Left ventricle myocardium superior (tissue), 1 donor: Measurements from ENCODE around the gene MARVELD1. TPM values are rescaled to one million over a fixed set of nuclear protein-coding genes. Genes with fewer than 3 reads are reported as not detected.
A peak's percentile ranks its signal among the peaks of the same experiment; 100 is the strongest.
"Not testable (repeated sequence)": the region's sequence is repeated elsewhere in the genome, so short reads cannot be mapped to it uniquely, and the experiment has no call there.

Experiments
- ATAC-seq: fragments of 200-7000 bp; cut with Tn5 transposase; one replicate; pipeline ENCODE4 v1.9.1; 2020; ENCODE audit warnings: mild to moderate bottlenecking, moderate library complexity
- DNase-seq: peaks from one replicate; pipeline ENCODE4 v3.0.0-alpha.2; 2020
- intact Hi-C: fragments of 100-400 bp; cut with micrococcal nuclease; formaldehyde crosslinking; loops from one replicate; pipeline ENCODE4 v1.11.0; 2022
- total RNA-seq: library from RNA; stranded (reverse); fragmentation: NEBNext Ultra II Directional; extraction: Animal tissue kit (Norgen Biotek cat#: 25700); gene quantifications from one replicate; pipeline ENCODE4 v1.2.1, GENCODE V29; 2021
- donor health status: DM: no; HTN: yes; CAD: no; lungs with severe emphysema.

The MARVELD1 gene
- total RNA-seq, 1 donor from 2014 or later, result 7.1 TPM

DNA sequence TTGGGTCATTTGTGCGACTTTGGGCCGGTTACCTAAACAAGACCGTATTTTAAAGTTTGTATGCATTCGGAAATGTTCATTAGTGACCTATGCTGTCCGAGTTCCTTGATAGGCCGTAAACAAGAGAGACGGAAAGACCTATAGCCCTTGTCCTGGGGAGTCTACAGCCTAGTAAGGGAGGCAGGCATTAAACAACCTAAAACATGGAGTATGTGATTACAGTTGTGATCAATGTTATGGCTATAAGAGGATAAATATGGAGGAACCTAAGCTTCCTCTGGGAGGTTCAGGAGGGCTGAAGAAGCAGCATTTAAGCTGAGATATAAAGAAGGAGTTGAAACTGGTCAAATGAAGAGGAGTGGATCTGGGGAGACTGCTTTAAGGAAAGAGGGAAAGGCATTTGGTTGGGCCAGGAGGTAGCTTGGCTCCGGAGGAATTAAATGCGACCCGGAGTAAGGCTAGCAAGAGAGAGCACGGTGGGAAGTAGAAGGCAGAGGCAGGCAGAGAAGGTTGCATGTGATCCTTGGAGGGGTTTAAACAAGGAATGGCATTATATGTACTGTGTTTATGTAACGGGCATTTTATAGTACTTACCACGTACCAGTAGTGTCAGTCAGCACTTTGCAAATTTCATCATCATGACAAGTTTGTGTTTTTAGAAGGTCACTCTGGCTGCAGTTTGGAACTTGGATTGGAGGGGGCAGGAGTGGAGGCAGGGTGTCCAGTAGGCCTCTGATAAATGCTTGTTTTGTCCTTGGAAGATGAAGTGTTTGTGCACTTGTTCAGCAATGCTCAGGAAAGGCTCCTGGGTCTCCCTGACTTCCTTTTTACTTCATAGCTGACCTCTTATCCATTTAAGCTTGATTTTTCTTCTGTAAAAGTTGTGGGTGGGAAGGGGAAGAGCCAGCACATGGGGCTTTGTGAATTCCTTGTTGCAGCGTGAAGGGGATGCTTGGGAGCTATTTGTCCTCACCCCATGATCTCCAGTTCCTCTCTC, 25.4 kb upstream of the MARVELD1 start:
- DNase-seq (no peak), ATAC-seq (no peak)
- intact Hi-C loops, result no loop called here

DNA sequence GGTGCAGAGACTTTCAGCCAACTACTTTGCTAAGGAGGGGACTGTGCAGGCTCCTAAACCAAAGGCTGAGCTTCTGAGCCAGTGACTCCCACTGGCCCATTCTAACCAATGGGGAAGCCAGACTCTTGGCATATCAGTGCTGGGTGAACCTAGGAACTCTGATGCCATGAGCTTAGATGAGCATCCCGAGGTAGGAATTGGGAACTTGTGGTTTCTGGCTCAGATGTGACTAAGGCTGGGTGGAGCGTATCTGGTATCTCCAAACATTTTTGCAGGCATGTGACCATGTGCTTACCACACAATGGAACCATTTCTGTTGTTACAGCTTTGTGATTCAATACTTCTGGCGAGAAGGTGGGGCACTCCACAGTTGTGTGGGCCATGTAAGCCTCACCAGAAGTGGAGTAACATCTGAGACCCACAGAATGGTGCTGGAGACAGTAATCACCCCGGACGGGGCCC, 23.9 kb upstream of the MARVELD1 start:
- no peak for DNase-seq
- intact Hi-C loops, result no loop called here
- ATAC-seq, result no peak

DNA sequence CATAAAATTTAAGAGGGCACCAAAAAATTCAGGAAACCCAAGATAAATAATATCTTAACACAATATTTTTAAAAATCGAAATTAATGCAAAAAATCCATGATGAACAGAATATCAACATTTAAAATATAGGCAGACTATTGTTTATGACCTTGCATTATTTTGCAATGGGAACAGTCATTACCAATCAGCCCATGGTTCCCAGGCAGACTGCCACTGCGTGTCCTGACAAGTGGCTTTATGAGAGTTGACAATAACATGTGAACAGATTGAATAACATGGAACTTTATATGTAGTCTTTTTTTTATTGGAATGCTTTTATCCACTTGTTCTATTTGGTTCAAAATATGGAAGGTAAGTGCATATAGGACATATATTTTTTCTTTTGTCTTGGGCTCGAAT, 23.4 kb upstream of the MARVELD1 start:
- intact Hi-C loops, result no loop called here
- ATAC-seq (no peak), DNase-seq (no peak)

DNA sequence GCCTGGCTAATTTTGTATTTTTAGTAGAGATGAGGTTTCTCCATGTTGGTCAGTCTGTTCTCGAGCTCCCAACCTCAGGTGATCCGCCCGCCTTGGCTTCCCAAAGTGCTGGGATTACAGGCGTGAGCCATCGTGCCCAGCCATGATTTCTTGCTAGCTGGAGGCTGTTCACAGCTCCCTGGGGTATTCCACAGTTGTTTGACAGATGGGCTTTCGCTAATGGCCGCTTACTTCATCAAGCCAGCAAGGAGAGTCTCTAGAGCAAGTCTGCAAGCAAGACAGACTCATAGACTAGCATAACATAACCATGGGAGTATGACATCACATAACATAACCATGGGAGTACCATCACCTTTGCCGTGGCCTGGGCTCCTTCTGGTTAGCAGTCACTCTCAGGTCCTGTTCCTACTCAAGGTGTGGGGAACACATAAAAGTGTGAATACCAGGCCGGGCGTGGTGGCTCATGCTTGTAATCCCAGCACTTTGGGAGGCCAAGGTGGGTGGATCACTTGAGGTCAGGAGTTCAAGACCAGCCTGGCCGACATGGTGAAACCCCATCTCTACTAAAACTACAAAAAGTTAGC, 15.4 kb upstream of the MARVELD1 start:
- intact Hi-C loops, DNase-seq, ATAC-seq: not testable (repeated sequence)

DNA sequence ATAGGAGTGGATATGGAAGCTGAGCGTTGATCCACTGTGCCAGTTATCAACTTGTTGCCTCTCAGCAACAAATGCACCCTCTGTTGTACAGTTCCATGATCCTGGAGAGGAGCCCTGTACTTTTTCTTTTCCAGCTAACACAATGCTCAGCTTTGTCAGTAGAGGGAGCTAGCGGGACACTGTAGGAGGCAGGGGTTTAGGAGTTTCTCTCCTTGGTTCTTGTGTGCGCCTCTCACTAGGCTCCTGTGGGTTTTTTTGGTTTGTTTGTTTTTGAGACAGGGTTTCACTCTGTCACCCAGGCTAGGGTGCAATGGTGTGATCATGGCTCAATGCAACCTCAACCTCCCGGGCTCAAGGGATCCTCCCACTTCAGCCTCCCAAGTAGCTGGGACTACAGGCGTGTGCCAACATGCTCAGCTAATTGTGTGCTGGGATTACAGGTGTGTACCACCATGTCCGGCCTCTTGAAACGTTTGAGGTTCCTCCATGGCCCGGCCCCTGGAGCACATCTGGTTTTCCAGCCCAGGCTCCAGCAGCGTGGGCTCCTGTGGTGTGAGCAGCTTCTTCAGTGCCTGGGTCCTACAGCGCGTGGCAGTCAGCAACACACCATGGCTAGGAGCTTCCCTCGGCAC, 12.0 kb upstream of the MARVELD1 start:
- peak; percentile 91 for ATAC-seq
- intact Hi-C loops, result no loop called here
- DNase-seq, result no peak

DNA sequence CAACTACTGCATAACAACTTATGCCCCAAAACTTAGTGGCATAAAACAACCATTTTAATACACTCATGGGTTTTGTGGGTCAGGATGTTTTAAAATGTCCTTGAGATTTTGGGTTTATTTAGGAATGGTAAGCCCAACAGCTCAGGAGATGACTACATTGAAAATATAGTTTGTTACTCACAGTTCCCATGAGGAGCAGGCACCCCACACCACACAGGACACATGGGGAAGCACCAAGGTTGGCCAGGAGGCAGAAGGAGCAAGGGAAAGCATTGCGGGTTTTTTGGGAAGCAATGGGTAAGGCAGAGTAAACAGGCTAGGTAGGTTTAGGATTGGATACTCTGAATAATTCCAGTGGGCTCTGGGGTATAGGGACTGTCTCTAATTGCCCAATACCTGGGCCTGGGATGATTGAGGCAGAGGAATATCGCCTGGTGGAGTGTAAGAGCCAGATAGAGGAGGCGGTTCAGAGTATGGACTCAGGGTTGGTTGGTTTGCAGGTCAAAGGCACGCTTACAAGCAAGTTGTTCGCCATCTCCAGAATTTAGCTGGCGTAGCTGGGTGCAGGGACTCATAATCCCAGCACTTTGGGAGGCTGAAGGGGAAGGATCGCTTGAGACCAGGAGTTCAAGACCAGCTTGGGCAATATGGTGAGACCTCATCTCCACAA, 10.0 kb upstream of the MARVELD1 start:
- intact Hi-C loops, result no loop called here
- ATAC-seq, result no peak
- DNase-seq, result no peak

DNA sequence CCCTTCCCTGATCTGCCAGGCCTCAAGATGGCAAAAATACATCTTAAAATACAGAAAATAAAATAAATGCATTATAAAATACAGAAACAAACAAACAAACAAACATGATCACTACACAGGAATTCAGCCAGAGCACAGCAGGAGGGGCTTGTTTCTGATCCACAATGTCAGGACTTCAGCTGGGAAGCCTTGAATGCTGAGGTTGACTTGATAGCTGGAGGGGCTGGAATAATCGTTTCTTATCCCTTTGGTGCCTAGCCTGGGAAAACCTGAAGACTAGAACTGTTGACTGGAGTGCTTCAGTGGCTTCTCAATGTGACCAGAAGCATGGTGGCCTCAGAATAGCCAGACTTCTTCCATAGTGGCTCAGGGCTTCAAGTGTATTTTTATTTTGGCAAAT, 9.2 kb upstream of the MARVELD1 start:
- DNase-seq, result no peak
- intact Hi-C loops, result no loop called here
- no peak for ATAC-seq

DNA sequence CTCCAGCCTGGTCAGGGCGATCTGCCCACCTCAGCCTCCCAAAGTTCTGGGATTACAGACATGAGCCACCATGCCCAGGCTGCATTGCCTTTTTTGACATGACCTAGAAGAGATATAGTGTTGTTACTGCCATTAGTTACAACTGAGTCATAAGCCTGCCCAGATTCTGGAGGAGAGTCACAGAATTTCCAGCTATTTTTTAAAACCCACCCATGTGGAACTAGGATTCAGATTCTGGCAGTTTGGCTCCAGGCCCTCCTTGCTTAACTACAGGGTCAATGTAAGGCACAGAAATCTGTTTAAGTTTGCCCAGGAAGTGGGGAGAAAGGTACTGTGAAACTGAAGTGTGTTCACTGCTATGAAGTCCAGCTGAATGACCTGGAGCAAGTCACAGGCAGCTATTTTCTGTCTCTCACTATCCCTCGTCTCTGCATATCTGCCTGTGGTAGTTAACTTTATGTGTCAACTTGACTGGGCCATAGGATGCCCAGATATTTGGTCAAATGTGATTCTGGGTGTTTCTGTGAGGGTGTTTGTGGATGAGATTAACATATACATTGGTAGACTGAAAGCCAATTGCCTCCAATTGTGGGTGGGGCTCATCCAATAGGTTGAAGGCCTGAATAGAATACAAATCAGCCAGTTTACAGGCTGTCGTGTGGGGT, 8.4 kb upstream of the MARVELD1 start:
- no peak for ATAC-seq
- intact Hi-C loops, result no loop called here

DNA sequence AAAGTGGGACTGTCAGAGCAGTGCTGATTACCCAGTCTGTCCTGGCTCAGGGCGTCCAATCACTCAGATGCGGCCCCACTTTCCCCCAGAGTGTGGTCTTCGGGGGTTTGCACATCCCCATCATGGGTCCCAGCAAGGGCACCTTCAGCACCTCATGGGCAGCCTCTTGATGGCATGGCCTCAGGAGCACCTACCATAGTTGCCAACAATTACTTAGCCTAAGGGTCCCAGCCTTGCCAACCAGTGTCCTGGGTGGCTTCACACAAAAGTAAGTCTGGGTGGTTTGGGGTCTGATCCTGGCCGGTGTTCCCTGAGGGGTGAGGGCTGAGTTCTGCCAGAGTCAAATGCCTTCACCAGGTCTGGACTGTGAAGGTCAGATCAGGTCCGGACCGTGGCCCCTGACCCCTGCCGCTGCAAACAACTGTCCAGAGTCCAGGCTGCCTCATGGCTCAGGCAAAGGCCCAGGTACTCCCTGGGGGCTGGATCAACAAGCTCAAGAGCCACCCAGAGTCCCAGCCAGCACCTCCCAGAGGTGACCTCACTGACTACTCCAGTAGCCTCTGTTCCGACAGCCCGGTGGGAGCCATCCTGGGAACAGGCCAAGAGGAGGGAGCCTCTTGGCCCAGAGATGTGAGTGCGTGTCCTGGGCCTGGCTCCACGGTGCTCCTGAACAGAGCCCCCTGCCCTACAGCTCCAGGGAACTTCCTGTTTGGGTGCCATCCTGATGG, 6.2 kb upstream of the MARVELD1 start:
- no peak for ATAC-seq
- intact Hi-C loops, result no loop called here
- DNase-seq, result no peak

More for the DNA sequence above, 8.4 kb upstream of the MARVELD1 start:
- no peak for DNase-seq

DNA sequence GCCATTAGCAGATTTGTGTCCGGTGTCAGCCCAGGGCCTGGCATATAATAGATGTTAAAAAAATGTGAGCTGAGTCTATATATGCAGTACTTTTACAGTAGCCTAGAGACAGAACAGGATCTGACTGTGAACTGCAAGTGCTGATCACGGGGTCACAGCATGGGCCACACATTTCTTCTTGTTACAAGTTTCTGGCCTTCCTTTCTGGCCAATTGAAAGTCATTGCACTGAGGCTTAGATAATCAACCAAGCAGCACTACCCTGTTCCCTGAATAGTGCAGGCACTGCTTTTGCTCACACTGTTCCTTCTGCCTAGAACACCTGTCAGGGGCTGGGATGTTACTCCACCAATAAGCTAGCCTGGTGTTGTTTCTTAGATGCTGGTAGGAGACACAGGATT, 5.4 kb upstream of the MARVELD1 start:
- intact Hi-C loops, result no loop called here
- ATAC-seq, result no peak
- DNase-seq, result no peak

DNA sequence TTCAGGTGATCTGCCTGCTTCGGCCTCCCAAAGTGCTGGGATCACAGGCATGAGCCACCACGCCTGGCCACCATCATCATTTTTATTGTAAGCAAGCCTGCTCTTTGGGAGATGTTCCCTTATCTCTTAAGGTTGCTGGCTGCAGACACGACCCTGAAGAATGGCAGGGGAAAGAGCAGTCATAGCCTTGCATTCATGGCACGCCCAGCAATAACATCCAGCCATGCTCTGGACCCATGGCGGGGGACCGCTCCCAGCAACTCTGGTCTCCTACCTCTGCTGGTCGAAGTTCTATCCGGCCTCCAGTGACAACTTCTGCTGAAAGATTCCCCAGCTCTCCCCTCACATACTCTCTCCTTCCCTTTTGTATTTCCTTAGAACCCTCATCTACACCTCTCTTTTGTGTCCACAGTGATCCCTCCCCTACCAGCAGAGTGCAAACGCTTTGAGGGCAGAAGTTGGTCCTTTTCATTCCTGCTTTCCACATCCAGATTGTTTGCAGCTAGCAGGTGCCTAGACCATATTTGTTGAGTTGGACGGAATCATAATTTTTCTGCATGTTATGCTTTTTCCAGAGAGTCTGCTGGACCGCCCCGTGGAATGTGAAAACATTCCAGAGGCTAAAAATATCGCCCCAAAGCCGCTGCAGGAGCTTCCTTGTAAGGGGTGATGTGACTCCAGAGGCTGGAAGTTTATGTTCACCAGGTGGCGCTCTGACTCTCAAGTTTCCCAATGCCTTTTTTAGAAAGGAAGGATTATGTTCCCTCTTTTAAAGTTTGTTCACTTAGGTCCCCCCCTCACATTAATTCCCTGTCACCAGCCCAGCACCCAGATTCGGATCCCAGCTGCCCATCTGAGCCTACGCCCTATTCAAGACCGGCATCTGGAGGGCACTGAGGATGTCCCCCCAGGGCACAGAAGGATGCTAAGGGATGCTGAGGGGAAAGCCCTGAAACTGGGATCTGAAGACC, 4.3 kb upstream of the MARVELD1 start:
- intact Hi-C loops, result no loop called here
- DNase-seq (peak; percentile 65), ATAC-seq (peak; percentile 28)

DNA sequence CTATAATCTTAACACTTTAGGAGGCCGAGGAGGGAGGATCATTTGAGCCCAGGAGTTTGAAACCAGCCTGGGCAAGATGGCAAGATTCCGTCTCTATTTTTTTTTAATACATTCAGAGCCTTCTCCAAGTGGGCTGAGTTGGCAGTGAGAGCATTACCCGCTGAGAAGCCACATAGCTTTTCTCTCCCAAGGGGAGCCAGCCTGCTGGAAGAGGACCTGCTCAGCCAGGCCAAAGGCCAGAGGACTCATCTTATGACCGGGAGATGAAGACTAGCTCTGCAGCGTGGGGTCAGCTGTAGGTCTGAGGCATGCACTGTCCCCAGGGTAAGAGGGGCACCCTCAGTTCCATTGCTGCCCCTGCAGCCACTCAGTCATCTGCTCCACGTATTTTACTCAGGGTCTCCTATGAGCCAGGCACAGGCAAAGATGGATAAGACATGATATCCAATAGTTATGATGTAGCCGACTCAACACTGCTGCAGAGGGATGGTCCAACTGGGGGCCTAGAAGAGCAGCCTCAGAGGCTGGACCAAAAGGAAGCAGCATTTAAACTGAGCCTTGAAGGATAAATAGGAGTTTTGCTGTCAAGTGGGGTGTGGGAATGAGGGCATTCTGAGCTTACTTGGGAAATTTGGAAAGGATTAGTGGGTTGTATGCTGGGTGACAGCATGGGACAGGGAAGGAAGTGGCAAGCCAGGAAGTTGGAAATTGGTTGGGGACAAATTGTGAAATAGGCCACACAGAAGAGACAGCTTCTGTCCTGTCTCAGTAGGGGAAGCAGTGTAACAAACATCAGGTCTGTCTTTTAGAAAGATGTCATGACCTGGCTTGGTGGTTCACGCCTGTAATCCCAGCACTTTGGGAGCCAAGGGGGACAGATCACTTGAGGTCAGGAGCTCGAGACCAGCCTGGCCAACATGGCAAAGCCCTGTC, 1.6 kb upstream of the MARVELD1 start:
- no peak for DNase-seq
- intact Hi-C loops, result no loop called here

DNA sequence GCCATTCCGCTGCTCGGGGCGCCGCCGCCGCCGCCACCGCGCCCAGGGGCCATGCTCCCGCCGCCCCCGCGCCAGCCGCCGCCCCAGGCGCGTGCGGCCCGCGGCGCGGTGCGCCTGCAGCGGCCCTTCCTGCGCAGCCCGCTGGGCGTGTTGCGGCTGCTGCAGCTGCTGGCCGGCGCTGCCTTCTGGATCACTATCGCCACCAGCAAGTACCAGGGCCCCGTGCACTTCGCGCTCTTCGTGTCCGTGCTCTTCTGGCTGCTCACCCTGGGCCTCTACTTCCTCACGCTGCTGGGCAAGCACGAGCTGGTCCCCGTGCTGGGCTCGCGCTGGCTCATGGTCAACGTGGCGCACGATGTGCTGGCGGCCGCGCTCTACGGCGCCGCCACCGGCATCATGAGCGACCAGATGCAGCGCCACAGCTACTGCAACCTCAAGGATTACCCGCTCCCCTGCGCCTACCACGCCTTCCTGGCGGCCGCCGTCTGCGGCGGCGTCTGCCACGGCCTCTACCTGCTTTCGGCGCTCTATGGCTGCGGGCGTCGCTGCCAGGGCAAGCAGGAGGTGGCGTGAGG, 383 bp downstream of the MARVELD1 start:
- DNase-seq (peak; percentile 84), ATAC-seq (peak; percentile 78)
- intact Hi-C loops, result no loop called here

More for the DNA sequence above, 1.6 kb upstream of the MARVELD1 start:
- ATAC-seq, result no peak

DNA sequence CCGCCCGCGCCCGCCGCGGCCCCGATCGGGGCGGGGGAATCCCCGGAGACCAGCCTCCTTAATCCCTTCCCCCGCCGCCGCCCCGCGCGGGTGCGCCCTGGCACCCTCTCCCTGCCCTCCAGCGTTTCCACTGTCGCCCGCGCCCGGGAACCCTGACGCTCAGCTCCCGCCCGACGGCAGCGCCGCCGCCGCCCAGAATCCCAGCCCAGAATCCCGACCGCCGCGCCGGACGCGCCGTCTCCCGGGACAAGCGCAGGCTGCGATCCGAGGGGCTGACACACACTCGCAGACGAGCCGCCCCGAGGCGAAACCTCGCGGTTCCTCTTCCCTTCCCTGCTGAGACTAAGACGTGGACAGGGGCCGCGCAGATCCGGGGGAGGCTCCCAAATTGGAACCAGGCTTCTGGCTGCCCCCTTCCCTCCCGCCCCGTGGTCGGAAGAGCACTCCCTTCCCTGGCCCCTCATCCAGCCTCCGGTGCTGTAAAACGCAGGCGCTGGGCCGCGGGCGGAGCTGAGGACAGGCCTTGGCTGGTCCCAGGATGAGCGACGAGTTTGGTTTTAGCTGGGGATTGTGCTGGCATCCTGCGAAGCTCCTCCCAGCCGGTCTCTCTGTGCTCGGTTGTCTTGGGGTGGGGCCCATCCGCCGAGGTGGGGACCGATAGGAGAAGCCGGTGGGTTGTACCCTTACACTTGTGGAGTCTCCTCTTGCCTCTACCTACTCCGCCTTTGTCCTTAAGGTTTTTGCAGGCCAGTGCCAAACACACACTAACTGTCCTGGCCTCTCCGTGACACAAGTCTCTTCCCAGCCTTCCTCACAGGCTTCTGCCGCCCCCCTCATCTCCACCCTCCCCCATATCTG, 1.1 kb downstream of the MARVELD1 start:
- ATAC-seq, result peak; percentile 77
- intact Hi-C loops, result no loop called here
- DNase-seq, result peak; percentile 85
